Spinal cord (tissue), 10 donors: ENCODE results near the gene ZNF407. TPM values are rescaled to one million over a fixed set of nuclear protein-coding genes. Genes with fewer than 3 reads are reported as not detected.

Source experiments
- DNase-seq, 6 donors: peaks; one replicate each; pipeline versions ENCODE4 v3.0.0 to v3.0.0-alpha.2; 2013 to 2015; ENCODE audit warnings: low spot score in 6 of 6, low read depth in 4 of 6
- H3K27ac ChIP-seq: one replicate; pipeline ENCODE4 v1.5.1; 2013; ENCODE audit warnings: low read depth, low read length, control low read depth
- H3K27me3 ChIP-seq: one replicate; pipeline ENCODE4 v1.6.1; 2013; ENCODE audit warnings: low read length; ENCODE audit not compliant: control insufficient read depth, insufficient read depth
- H3K36me3 ChIP-seq: one replicate; pipeline ENCODE4 v1.6.1; 2013; ENCODE audit warnings: low read length; ENCODE audit not compliant: control insufficient read depth, insufficient read depth
- H3K4me1 ChIP-seq: one replicate; pipeline ENCODE4 v1.6.1; 2013; ENCODE audit warnings: low read length; ENCODE audit not compliant: control insufficient read depth, insufficient read depth
- H3K4me3 ChIP-seq: one replicate; pipeline ENCODE4 v1.5.1; 2013; ENCODE audit warnings: low read depth, low read length, control low read depth
- H3K9me3 ChIP-seq: one replicate; pipeline ENCODE4 v1.6.1; 2013; ENCODE audit warnings: low read length; ENCODE audit not compliant: control insufficient read depth, insufficient read depth
- WGBS: methylation state at CpG from one replicate; pipeline ENCODE4 v1.1.5; 2013; ENCODE audit warnings: missing lambda C conversion rate; ENCODE audit not compliant: insufficient coverage; 5-methylcytosine and 5-hydroxymethylcytosine counted together
- polyA plus RNA-seq, 2 donors: library from polyadenylated mRNA; unstranded; fragments of 120-200 nt; gene quantifications; one replicate each; pipeline ENCODE4 v1.2.1, GENCODE V29; 2013; ENCODE audit not compliant: insufficient read length in 2 of 2
- total RNA-seq, 2 donors: library from RNA; depleted of rRNA in 1 of 2; stranded (reverse); fragments of 120-200 nt in 1 of 2; fragments of >200 nt in 1 of 2; gene quantifications; one replicate each; pipeline versions ENCODE4 v1.2.3 to v1.2.4, GENCODE V29; 2013 to 2014
- donor health status: healthy.

The ZNF407 gene
- total and polyA plus RNA-seq, 4 donors: 7.9 to 22.8 (median 13.2) TPM

GRCh38 chr18:74623047-74623816 is 25.6 kb downstream of the ZNF407 start:
- Histone ChIP-seq H3K9me3 (no peaks in the 10 kb centered on the region), H3K4me3 (no peak overlapping the region), H3K4me1 (no peaks in the 10 kb centered on the region), H3K36me3 (no peaks in the 10 kb centered on the region), H3K27me3 (no peaks in the 10 kb centered on the region), H3K27ac (no peak overlapping the region)
- 87% methylated on average over 19 of the region's 24 CpGs for WGBS
- DNase-seq: peak in 2 of 6 donors; percentile 29 to 60

GRCh38 chr18:74624466-74624865 is 26.8 kb downstream of the ZNF407 start:
- Histone ChIP-seq H3K27me3 (no peaks in the 10 kb centered on the region), H3K36me3 (no peaks in the 10 kb centered on the region), H3K27ac (no peak overlapping the region), H3K4me1 (no peaks in the 10 kb centered on the region), H3K9me3 (no peaks in the 10 kb centered on the region), H3K4me3 (no peak overlapping the region)
- WGBS: 80% methylated on average over 4 of the region's 8 CpGs
- no peak for DNase-seq

- Histone ChIP-seq H3K27me3 (no peaks in the 10 kb centered on the region), H3K27ac (no peak overlapping the region), H3K4me1 (no peaks in the 10 kb centered on the region), H3K9me3 (no peaks in the 10 kb centered on the region), H3K4me3 (no peak overlapping the region), H3K36me3 (no peaks in the 10 kb centered on the region)
- WGBS: 86% methylated on average over 3 of the region's 5 CpGs
- peak in 1 of 6 donors; percentile 53 for DNase-seq
Measured at GRCh38 chr18:74625157-74625556, 27.5 kb downstream of the ZNF407 start.

- H3K4me3 ChIP-seq: no peak overlapping the region
- H3K27me3 ChIP-seq: no peaks in the 10 kb centered on the region
- no peaks in the 10 kb centered on the region for H3K4me1 ChIP-seq
- H3K36me3 ChIP-seq: no peaks in the 10 kb centered on the region
- H3K9me3 ChIP-seq: no peaks in the 10 kb centered on the region
- WGBS: 94% methylated on average over 2 of the region's 9 CpGs
- no peak overlapping the region for H3K27ac ChIP-seq
- no peak for DNase-seq
Measured at GRCh38 chr18:74626049-74626874, 28.6 kb downstream of the ZNF407 start.

- H3K27ac ChIP-seq: no peak overlapping the region
- H3K4me1 ChIP-seq: no peaks in the 10 kb centered on the region
- DNase-seq: no peak
- no peaks in the 10 kb centered on the region for H3K9me3 ChIP-seq
- 90% methylated on average over 1 of the region's 6 CpGs for WGBS
- no peak overlapping the region for H3K4me3 ChIP-seq
- H3K36me3 ChIP-seq: peaks cover 4% of the 10 kb centered on the region
- no peaks in the 10 kb centered on the region for H3K27me3 ChIP-seq
Measured at GRCh38 chr18:74630804-74631203, 33.1 kb downstream of the ZNF407 start.

- WGBS: 41% methylated on average over 2 of the region's 2 CpGs
- Histone ChIP-seq H3K27ac (no peak overlapping the region), H3K27me3 (no peaks in the 10 kb centered on the region), H3K4me1 (no peaks in the 10 kb centered on the region), H3K4me3 (no peak overlapping the region), H3K36me3 (peaks cover 4% of the 10 kb centered on the region), H3K9me3 (no peaks in the 10 kb centered on the region)
- peak in 1 of 6 donors; percentile 83 for DNase-seq
Measured at GRCh38 chr18:74631212-74631611, 33.5 kb downstream of the ZNF407 start.

GRCh38 chr18:74631623-74632350 is 34.1 kb downstream of the ZNF407 start:
- WGBS: 91% methylated on average over 8 of the region's 13 CpGs
- no peak overlapping the region for H3K27ac ChIP-seq
- H3K4me3 ChIP-seq: no peak overlapping the region
- H3K9me3 ChIP-seq: no peaks in the 10 kb centered on the region
- H3K4me1 ChIP-seq: no peaks in the 10 kb centered on the region
- DNase-seq: no peak
- H3K36me3 ChIP-seq: peaks cover 4% of the 10 kb centered on the region
- no peaks in the 10 kb centered on the region for H3K27me3 ChIP-seq

- no peak for DNase-seq
- H3K27ac ChIP-seq: no peak overlapping the region
- 90% methylated on average over 6 of the region's 6 CpGs for WGBS
- no peak overlapping the region for H3K4me3 ChIP-seq
- H3K4me1 ChIP-seq: no peaks in the 10 kb centered on the region
- H3K27me3 ChIP-seq: no peaks in the 10 kb centered on the region
- peaks cover 4% of the 10 kb centered on the region for H3K36me3 ChIP-seq
- no peaks in the 10 kb centered on the region for H3K9me3 ChIP-seq
Measured at GRCh38 chr18:74632351-74632679, 34.6 kb downstream of the ZNF407 start.

GRCh38 chr18:74632856-74633255 is 35.2 kb downstream of the ZNF407 start:
- Histone ChIP-seq H3K27ac (no peak overlapping the region), H3K9me3 (no peaks in the 10 kb centered on the region), H3K4me1 (no peaks in the 10 kb centered on the region)

More at GRCh38 chr18:74632856-74633255, 35.2 kb downstream of the ZNF407 start:
- DNase-seq: no peak
- Histone ChIP-seq H3K27me3 (no peaks in the 10 kb centered on the region), H3K36me3 (peaks cover 4% of the 10 kb centered on the region), H3K4me3 (no peak overlapping the region)
- WGBS: 86% methylated on average over 1 of the region's 4 CpGs
